ENCODE results near the gene RRP1B.
"Not testable (repeated sequence)": the region's sequence is repeated elsewhere in the genome, so short reads cannot be mapped to it uniquely, and the experiment has no call there.

Gene RRP1B

GRCh38 chr21:43659136-43660000 lies at the start of gene RRP1B, which contains the start of gene HSF2BP:
TSS of gene RRP1B (plus strand) at chr21:43659560. CDS start at chr21:43659665, 105 bp downstream.
TSS of gene HSF2BP (minus strand) at chr21:43659488. CDS start at chr21:43658096, 1,392 bp downstream.
- DNase-seq: peak; percentile 80

- no peak for DNase-seq
Observed at GRCh38 chr21:43611598-43612369, 47.6 kb upstream of the RRP1B start.

- no peak for DNase-seq
Observed at GRCh38 chr21:43613755-43614638, 45.4 kb upstream of the RRP1B start.

- DNase-seq: no peak
Observed at GRCh38 chr21:43614839-43615238, 44.5 kb upstream of the RRP1B start.

DNA sequence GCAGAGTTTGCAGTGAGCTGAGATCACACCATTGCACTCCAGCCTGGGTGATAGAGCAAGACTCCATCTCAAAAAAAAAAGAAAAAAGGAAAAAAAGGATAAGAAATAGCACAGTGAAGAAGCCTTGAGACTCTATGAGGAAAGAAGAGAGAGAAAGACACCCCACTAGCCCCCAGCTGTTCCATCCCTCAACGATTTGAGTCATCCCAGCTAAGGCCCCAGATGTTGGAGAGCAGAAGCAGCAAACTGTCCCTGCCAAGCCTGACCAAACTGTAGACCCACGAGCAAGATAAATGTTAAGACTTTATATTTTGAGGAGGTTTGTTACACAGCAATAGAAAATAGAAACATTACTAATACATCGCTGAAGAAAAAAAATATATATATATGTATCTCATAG lies 42.5 kb upstream of the RRP1B start:
- DNase-seq: not testable (repeated sequence)

GRCh38 chr21:43618940-43619339 lies 40.4 kb upstream of the RRP1B start:
- no peak for DNase-seq

DNA sequence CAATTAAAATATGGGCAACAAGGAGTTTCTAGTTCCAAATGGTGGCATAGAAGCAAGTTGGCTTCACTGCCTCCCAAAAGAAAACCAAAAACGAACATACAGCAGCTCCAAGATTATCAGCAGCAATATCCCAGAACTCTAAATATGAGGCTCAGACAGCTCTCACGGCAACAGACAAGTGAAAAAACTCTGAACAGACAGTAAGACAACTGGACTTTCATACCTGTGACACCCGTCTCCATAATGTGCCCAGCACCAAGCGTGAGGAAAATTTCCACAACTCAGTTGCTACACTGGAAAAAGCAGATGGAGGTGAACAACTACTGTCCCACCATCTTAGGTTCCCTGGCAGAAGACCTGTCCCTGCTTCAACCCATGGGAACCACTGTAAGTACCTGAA lies 40.0 kb upstream of the RRP1B start:
- DNase-seq: no peak

- DNase-seq: no peak
Observed at GRCh38 chr21:43619856-43620255, 39.5 kb upstream of the RRP1B start.

DNA sequence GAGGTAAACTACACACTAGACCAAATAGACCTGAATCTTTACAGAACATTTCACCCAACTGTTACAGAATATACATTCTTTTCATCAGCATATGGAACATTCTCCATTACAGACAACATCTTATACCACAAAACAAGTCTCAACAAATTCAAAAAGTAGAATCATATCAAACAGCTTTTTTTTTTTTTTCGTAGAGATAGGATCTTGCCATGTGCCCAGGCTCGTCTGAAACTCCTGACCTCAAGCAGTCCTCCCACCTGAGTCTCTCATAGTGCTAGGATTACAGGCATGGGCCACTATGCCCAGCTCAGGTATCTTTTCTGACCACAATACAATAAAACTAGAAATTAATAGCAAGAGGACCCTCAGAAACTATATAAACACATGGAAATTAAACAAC lies 36.6 kb upstream of the RRP1B start:
- DNase-seq: no peak

DNA sequence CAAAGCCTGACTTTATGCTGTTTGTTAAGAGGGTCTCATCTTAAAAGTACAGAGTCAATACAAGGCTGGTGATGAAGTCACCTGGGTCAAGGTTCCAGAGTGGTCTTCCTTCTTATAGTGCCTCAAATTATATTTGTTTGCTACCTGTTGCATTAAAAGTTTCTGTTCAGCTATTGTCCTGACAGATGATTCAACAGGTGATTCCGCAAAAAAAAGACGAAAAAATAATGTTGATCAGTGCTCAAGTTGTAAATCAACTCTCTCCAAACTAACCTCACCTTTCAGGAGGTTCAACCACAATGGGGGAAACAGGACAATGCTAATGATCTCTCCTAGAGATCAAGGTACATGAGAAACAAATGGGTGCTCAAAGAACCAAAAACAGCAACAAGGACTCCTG lies 35.8 kb upstream of the RRP1B start:
- no peak for DNase-seq

GRCh38 chr21:43624339-43624738 lies 35.0 kb upstream of the RRP1B start:
- no peak for DNase-seq

GRCh38 chr21:43626390-43626789 lies 33.0 kb upstream of the RRP1B start:
- DNase-seq: no peak

- DNase-seq: no peak
Observed at GRCh38 chr21:43627527-43627926, 31.8 kb upstream of the RRP1B start.

DNA sequence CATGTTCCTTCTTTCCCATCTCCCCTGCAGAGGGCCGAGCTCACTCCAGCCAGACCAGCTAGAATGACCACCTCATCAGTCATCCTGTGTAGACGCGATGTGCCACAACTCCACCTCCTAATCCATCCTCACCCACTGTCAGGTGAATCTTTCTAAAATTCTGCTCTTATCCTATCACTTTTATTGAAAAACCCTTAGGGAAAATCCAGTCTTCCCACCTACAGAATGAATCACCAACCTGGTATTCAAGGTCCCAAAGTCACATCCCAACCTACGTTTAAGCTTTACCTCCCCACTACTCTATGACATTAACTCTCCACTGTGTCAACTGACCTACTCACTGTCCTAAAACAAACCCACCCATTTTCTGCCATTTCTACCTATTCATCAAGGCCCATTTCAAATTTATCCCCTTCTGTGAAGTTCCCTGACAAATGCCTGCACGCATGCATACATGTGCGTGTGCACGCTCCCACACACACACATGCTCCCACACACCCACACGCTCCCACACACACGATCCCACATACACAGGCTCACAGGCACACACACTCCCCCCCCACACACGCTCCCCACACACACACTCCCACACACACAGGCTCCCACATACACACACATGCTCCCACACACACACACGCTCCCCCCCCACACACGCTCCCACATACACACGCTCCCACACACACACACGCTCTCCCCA lies 27.8 kb upstream of the RRP1B start:
- DNase-seq: no peak

DNA sequence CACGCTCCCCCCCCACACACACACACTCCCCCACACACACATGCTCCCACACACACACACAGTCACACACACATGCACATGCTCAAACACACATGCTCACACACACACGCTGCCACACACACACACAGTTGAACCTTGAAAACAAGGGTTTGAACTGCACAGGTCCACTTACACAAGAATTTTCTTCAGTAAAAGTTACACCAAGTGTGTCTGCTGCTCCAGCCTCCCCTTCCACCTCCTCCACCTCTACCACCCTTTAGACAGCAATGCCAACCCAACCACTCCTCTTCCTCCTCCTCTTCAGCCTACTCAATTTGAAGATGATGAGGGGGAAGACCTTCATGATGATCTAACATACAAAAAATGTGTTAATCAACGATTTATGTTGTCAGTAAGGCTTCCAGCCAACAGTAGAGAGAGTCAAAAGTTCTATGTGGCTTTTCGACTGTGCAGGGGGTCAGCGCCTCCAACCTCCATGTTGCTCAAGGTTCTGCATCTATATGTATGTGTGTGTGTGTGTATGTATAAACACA lies 26.9 kb upstream of the RRP1B start:
- DNase-seq: no peak

GRCh38 chr21:43634618-43635017 lies 24.7 kb upstream of the RRP1B start:
- DNase-seq: no peak

GRCh38 chr21:43635436-43635835 lies 23.9 kb upstream of the RRP1B start:
- no peak for DNase-seq

GRCh38 chr21:43637530-43638158 lies 21.7 kb upstream of the RRP1B start:
- no peak for DNase-seq

- DNase-seq: no peak
Observed at GRCh38 chr21:43639470-43640353, 19.6 kb upstream of the RRP1B start.

- no peak for DNase-seq
Observed at GRCh38 chr21:43640400-43640799, 19.0 kb upstream of the RRP1B start.

DNA sequence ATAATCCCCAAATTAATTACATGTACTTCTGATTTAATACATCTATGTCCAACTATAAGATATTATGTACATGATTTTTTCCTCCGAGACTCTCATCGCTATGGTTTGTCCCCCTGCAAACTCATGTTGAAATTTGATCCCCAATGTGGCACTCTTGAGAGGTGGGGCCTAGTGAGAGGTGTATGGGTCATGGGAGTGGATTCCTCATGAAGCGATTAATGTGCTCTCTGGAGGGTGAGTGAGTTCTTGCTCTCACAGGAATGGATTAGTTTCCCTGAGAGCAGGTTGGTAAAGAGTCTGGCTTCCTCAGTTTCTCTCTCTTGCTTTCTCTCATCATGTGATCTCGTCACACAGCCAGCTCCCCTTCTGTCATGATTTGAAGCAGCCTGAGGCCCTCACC lies 16.2 kb upstream of the RRP1B start:
- no peak for DNase-seq
